AG08395 (cell line): ENCODE data around the gene GFOD1.

Source experiments
- DNase-seq: peaks from one replicate; pipeline ENCODE4 v3.0.0; 2012; ENCODE audit warnings: mixed read lengths, low spot score

GFOD1 gene

DNA sequence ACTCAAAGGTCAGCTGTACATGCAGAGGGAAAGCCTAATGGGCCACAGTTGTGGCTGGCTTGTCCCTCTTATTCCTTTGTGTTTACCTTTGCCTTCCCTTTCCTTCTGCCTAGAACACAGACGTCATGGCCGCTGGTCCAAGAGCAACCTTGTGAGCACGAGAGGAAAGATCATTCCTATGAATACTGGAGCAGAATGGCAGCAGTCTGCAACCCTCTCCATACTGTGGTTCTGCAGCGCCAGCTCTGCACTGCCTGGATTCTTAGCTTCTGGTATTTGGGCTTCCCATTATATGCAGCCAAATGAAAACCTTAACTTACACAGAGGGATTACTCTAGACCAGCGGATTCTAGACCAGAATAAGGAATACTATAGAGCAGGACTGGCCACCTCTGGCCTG is 171.5 kb downstream of the GFOD1 start:
- no peak for DNase-seq

DNA sequence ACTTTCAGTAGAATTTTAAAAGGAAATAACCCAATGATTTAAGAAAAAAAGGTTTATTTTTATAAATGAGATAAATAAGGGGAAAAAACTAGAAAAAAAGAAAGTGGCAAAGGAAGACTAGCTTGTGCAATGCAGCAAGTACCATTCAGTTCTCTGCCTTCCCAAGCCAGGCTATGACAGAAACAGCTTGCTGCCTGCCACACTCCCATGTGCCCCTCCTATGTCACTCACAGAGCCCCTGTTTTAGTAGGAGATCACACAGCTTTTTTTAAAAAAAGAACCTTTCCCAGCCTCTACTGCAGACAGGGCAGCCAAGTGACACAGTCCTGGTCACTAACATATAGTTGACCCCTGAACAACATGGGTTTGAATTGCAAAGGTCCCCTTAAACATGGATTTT is 172.6 kb downstream of the GFOD1 start:
- no peak for DNase-seq

DNA sequence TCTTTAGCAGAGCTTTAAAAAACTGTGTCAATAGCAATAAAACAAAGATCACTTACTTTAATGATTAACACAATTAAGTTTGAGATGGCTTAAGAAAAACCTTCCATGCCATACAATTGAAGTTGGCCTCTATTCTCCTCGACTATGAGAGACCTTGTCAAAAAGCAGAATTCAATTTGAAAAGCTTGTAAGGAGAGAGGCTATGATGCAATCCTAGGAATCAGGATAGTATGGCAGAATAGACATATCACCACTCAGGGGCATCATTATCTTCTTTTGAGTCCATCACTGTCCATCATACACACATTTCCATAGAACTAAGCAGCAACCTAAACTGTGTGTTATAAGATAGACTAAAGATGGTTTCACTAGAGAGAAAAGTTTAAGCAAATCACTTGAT is 176.2 kb downstream of the GFOD1 start:
- no peak for DNase-seq

DNA sequence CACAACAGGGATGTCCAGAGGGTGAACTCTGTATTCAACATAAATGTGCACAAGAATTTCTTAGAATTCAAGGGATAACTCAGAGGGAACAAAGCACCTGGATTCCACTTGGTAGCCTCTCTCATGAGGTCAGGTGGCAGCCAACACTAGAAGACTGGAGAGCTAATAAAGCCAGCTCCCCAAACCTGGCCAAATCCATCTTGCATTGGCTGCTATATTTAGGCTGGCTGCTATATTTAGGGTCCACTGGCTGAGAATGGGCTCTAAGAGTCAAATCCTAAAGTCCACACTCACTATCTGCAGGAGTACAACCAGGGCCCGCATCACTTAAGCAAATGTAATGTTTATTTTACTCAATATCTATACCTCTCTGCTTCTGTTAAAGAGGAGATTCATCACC is 179.1 kb downstream of the GFOD1 start:
- no peak for DNase-seq
